Mammary epithelial cell (primary cell): ENCODE measurements around the gene RTL1.

Source experiments
- EZH2 ChIP-seq: IDR thresholded peaks from 2 replicates; pipeline ENCODE4 v1.6.1; 2012; ENCODE audit warnings: low read length, inconsistent platforms, borderline replicate concordance
- TF ChIP-seq, protein P1 (sequence below), 2 donors: IDR thresholded peaks in 1 of 2; conservative IDR thresholded peaks in 1 of 2; 2 replicates each; pipeline ENCODE4 v1.5.1; 2011 to 2012; ENCODE audit warnings: inconsistent platforms in 2 of 2, low read length in 2 of 2, mild to moderate bottlenecking in 2 of 2, control low read depth in 1 of 2, low read depth in 1 of 2; ENCODE audit not compliant: insufficient read depth in 1 of 2; ENCODE audit errors: extremely low read depth in 1 of 2

GRCh38 chr14:100950024-100950423 lies 46.5 kb upstream of the RTL1 start:
- TF ChIP-seq, protein P1, sequence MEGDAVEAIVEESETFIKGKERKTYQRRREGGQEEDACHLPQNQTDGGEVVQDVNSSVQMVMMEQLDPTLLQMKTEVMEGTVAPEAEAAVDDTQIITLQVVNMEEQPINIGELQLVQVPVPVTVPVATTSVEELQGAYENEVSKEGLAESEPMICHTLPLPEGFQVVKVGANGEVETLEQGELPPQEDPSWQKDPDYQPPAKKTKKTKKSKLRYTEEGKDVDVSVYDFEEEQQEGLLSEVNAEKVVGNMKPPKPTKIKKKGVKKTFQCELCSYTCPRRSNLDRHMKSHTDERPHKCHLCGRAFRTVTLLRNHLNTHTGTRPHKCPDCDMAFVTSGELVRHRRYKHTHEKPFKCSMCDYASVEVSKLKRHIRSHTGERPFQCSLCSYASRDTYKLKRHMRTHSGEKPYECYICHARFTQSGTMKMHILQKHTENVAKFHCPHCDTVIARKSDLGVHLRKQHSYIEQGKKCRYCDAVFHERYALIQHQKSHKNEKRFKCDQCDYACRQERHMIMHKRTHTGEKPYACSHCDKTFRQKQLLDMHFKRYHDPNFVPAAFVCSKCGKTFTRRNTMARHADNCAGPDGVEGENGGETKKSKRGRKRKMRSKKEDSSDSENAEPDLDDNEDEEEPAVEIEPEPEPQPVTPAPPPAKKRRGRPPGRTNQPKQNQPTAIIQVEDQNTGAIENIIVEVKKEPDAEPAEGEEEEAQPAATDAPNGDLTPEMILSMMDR (conservative IDR thresholded peaks at IDR 0.05 in 1 of 2, IDR thresholded peaks at IDR 0.05 in 1 of 2; ENCODE audit: extremely low read depth in 1 of 2, insufficient read depth in 1 of 2, low read depth in 1 of 2, low read length in 2 of 2), result no peak
- TF ChIP-seq EZH2, result no peak
